B cell (primary cell): ENCODE results near the gene TBX1. TPM values are rescaled to one million over a fixed set of nuclear protein-coding genes. Genes with fewer than 3 reads are reported as not detected.
A peak's percentile ranks its signal among the peaks of the same experiment; 100 is the strongest.

Experiments used
- ATAC-seq: fragments of 200-7000 bp; cut with Tn5 transposase; one replicate; pipeline ENCODE4 v1.10.0; 2021; ENCODE audit warnings: low read depth, mild to moderate bottlenecking, moderate number of reproducible peaks, moderate library complexity
- CTCF ChIA-PET: fragments of 350-600 bp; sonication (Branson Sonifier 250); formaldehyde crosslinking; loops from one replicate; lab custom pipeline; 2021; ENCODE audit warnings: antibody characterized with exemption, inconsistent platforms; lab: Charles Lee
- POLR2A ChIA-PET: fragments of 350-600 bp; sonication (Branson Sonifier 250); formaldehyde crosslinking; loops from one replicate; lab custom pipeline; 2021; ENCODE audit warnings: antibody characterized with exemption; lab: Charles Lee
- DNase-seq: peaks from one replicate; pipeline ENCODE4 v3.0.0; 2013
- H2AFZ ChIP-seq: 2 replicates; pipeline ENCODE4 v1.6.1; 2012; ENCODE audit warnings: mild to moderate bottlenecking, low read depth, low read length; ENCODE audit not compliant: insufficient read depth, poor library complexity, severe bottlenecking
- H3K27ac ChIP-seq, 2 donors: 1 replicate in 1 of 2; 2 replicates in 1 of 2; pipeline ENCODE4 v1.5.1; 2012 to 2013; ENCODE audit warnings: low read length in 2 of 2, mild to moderate bottlenecking in 2 of 2, moderate library complexity in 1 of 2
- H3K27me3 ChIP-seq, 4 experiments: fragments of 200-600 bp in 1 of 4; sonication (generic) in 1 of 4; replicated peaks in 1 of 4; 1 replicate in 2 of 4; 2 replicates in 2 of 4; pipeline versions ENCODE4 v1.6.1 to v1.7.0; 2013 to 2016; ENCODE audit warnings: low read length in 3 of 4, mild to moderate bottlenecking in 2 of 4, mixed read lengths in 1 of 4, moderate library complexity in 1 of 4; ENCODE audit not compliant: insufficient read depth in 4 of 4, control insufficient read depth in 3 of 4; ENCODE audit errors: control extremely low read depth in 1 of 4
- H3K36me3 ChIP-seq, 2 experiments: replicated peaks in 1 of 2; 1 replicate in 1 of 2; 2 replicates in 1 of 2; pipeline versions ENCODE4 v1.6.1 to v1.7.1; 2013; ENCODE audit warnings: low read length in 1 of 2; ENCODE audit not compliant: insufficient read depth in 2 of 2, control insufficient read depth in 1 of 2; ENCODE audit errors: control extremely low read depth in 1 of 2, extremely low read depth in 1 of 2
- H3K4me1 ChIP-seq, 2 donors: fragments of 200-600 bp in 1 of 2; sonication (generic) in 1 of 2; 1 replicate in 1 of 2; 2 replicates in 1 of 2; pipeline versions ENCODE4 v1.5.1 to v1.6.1; 2013 to 2017; ENCODE audit warnings: low read length in 2 of 2; ENCODE audit not compliant: control insufficient read depth in 2 of 2, insufficient read depth in 2 of 2
- H3K4me2 ChIP-seq: replicated peaks from 2 replicates; pipeline ENCODE3; 2012; ENCODE audit warnings: mild to moderate bottlenecking, low read depth, low read length; ENCODE audit not compliant: poor library complexity, severe bottlenecking
- H3K4me3 ChIP-seq, 5 experiments: fragments of 200-600 bp in 1 of 5; sonication (generic) in 1 of 5; 1 replicate in 3 of 5; 2 replicates in 2 of 5; pipeline versions ENCODE4 v1.5.1 to v1.7.0; 2011 to 2016; ENCODE audit warnings: low read length in 4 of 5, mild to moderate bottlenecking in 4 of 5, low read depth in 2 of 5, control low read depth in 1 of 5, moderate library complexity in 1 of 5; ENCODE audit not compliant: insufficient read depth in 1 of 5; ENCODE audit errors: control extremely low read depth in 1 of 5, extremely low read depth in 1 of 5
- H3K79me2 ChIP-seq: fragments of 200-600 bp; sonication (generic); one replicate; pipeline ENCODE4 v1.6.0; 2016; ENCODE audit warnings: low read length; ENCODE audit not compliant: control insufficient read depth, insufficient read depth
- H3K9ac ChIP-seq: fragments of 200-600 bp; sonication (generic); 2 replicates; pipeline ENCODE4 v1.6.1; 2017; ENCODE audit warnings: mild to moderate bottlenecking, low read length, moderate library complexity
- H3K9me3 ChIP-seq, 3 donors: one replicate each; pipeline versions ENCODE4 v1.6.1 to v1.7.1; 2013; ENCODE audit warnings: low read length in 2 of 3; ENCODE audit not compliant: control insufficient read depth in 2 of 3, insufficient read depth in 1 of 3; ENCODE audit errors: control extremely low read depth in 1 of 3
- H4K20me1 ChIP-seq: 2 replicates; pipeline ENCODE4 v1.6.0; 2012; ENCODE audit warnings: mild to moderate bottlenecking, low read length; ENCODE audit not compliant: insufficient read depth, control insufficient read depth, poor library complexity, severe bottlenecking
- H3K27ac Mint-ChIP-seq: one replicate; pipeline ENCODE4 v1.8.0; 2021; ENCODE audit warnings: mixed read lengths
- H3K27me3 Mint-ChIP-seq: one replicate; pipeline ENCODE4 v1.8.0; 2021; ENCODE audit warnings: mixed read lengths
- H3K4me1 Mint-ChIP-seq: one replicate; pipeline ENCODE4 v1.8.0; 2021; ENCODE audit warnings: mixed read lengths
- H3K4me3 Mint-ChIP-seq: one replicate; pipeline ENCODE4 v1.8.0; 2021; ENCODE audit warnings: mixed read lengths
- H3K9me3 Mint-ChIP-seq: one replicate; pipeline ENCODE4 v1.8.0; 2022; ENCODE audit warnings: mixed read lengths; ENCODE audit not compliant: insufficient read depth
- EZH2 ChIP-seq: IDR thresholded peaks from 2 replicates; pipeline ENCODE4 v1.6.1; 2012; ENCODE audit warnings: borderline replicate concordance, low read depth, mild to moderate bottlenecking, moderate library complexity, low read length; ENCODE audit not compliant: insufficient read depth, poor library complexity, severe bottlenecking
- WGBS: methylation state at CpG from one replicate; pipeline ENCODE4 v1.1.5; 2013; ENCODE audit warnings: missing lambda C conversion rate; ENCODE audit not compliant: insufficient coverage; 5-methylcytosine and 5-hydroxymethylcytosine counted together
- intact Hi-C: fragments of 100-400 bp; cut with micrococcal nuclease; formaldehyde crosslinking; loops from one replicate; pipeline ENCODE4 v1.10.0; 2022
- polyA plus RNA-seq: library from polyadenylated mRNA; depleted of rRNA; stranded (reverse); fragments of >200 nt; gene quantifications from 2 replicates; pipeline ENCODE4 v1.2.3, GENCODE V29; 2012
- total RNA-seq, 2 donors: library from RNA; stranded (reverse); fragments of 120-200 nt in 1 of 2; gene quantifications; 1 replicate in 1 of 2; 2 replicates in 1 of 2; pipeline versions ENCODE4 v1.2.3 to v1.2.4, GENCODE V29; 2013 to 2022
- TF ChIP-seq, protein P1 (sequence below): fragments of 200-600 bp; IDR thresholded peaks from one replicate; pipeline ENCODE4 v1.8.0; 2022; ENCODE audit warnings: antibody characterized with exemption, mild to moderate bottlenecking

Gene TBX1
- total and polyA plus RNA-seq, 2 donors (not counting 1 experiment from before 2014, with no cell fraction given), result not detected

DNA sequence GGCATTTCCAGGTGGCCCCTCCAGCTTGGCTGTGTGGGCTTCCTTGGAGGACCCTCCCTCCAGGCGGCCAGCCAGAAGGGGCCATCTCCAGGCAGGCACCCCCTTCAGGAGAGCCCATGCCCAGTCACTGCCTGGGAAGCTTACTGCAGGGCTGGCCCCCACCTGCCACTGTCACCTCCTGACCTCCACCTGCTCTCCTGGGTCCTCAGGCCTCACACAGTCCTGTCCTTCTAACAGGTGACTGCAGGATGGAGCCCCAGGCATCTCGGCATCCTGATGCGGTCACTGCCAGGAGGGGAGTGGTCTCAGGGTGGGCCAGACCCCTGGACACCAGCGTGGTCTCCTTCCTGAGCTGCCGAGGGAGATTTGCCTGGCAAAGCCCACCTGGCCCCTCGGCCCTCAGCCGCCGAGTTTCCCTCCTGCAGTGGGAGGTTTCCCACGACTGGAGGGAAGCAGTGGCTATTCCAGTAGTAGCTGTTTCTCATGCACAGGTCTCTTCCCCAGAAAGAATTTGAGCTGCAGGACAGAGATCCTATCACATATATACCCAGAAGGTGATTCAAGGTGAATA lies 13.0 kb downstream of the TBX1 start:
- Histone ChIP-seq H3K27me3 (peaks cover 0 to 89% (median 51%) of the 10 kb centered on the region in 4 experiments), H3K27ac (no peak overlapping the region), H3K9me3 (peaks cover 0 to 40% (median 0%) of the 10 kb centered on the region in 3 donors), H3K36me3 (no peaks in the 10 kb centered on the region), H3K4me1 (peaks cover 30 to 33% of the 10 kb centered on the region in 2 donors), H3K4me3 (peak overlapping the region in 1 of 5 experiments; percentile 12), H3K4me2 (peak overlapping the region; percentile 63), H4K20me1 (no peaks in the 10 kb centered on the region), H3K9ac (peak overlapping the region; percentile 31), H3K79me2 (no peaks in the 10 kb centered on the region), H2AFZ (no peak overlapping the region)
- POLR2A ChIA-PET, result no interaction called here
- intact Hi-C loops, result no loop called here
- Mint-ChIP-seq H3K27me3 (peaks cover 69% of the 10 kb centered on the region), H3K9me3 (no peaks in the 10 kb centered on the region), H3K27ac (no peak overlapping the region), H3K4me1 (peaks cover 33% of the 10 kb centered on the region), H3K4me3 (peak overlapping the region; percentile 81)
- no peak for DNase-seq
- ATAC-seq, result no peak
- TF ChIP-seq, protein P1, sequence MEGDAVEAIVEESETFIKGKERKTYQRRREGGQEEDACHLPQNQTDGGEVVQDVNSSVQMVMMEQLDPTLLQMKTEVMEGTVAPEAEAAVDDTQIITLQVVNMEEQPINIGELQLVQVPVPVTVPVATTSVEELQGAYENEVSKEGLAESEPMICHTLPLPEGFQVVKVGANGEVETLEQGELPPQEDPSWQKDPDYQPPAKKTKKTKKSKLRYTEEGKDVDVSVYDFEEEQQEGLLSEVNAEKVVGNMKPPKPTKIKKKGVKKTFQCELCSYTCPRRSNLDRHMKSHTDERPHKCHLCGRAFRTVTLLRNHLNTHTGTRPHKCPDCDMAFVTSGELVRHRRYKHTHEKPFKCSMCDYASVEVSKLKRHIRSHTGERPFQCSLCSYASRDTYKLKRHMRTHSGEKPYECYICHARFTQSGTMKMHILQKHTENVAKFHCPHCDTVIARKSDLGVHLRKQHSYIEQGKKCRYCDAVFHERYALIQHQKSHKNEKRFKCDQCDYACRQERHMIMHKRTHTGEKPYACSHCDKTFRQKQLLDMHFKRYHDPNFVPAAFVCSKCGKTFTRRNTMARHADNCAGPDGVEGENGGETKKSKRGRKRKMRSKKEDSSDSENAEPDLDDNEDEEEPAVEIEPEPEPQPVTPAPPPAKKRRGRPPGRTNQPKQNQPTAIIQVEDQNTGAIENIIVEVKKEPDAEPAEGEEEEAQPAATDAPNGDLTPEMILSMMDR, result no peak
- no peak for TF ChIP-seq EZH2
- CTCF ChIA-PET, result interaction anchor here (0.9 to 2.1 kb wide), 5 partner anchors 17 to 137 kb away, joined by 3 to 18 read pairs (median 8); no protein-coding TSS in a partner anchor
- WGBS, result 91% methylated on average over 8 of the region's 9 CpGs

DNA sequence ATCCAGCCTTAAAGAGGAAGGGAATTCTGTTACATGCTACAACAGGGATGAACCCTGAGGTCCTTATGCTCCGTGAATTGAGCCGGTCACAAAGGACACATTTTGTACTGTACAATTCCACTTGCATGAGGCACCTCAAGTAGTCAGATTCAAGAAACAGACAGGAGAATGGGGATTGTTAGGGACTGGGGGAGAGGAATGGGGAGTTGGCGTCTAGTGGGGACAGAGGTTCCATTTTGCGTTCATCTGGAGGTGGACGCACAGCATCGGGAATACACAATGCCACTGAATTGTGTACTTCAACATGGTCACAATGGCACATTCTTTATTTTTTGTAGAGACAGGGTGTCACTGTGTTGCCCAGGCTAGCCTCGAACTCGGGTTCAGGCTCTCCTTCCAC lies 14.1 kb downstream of the TBX1 start:
- Mint-ChIP-seq H3K4me3 (no peak overlapping the region), H3K27ac (no peak overlapping the region), H3K27me3 (peaks cover 65% of the 10 kb centered on the region), H3K9me3 (no peaks in the 10 kb centered on the region), H3K4me1 (peaks cover 30% of the 10 kb centered on the region)
- H3K36me3 ChIP-seq, result no peaks in the 10 kb centered on the region
- H2AFZ ChIP-seq, result no peak overlapping the region
- WGBS, result 97% methylated on average over 4 of the region's 8 CpGs
- no peak overlapping the region for H3K9ac ChIP-seq
- no peak for TF ChIP-seq EZH2
- TF ChIP-seq, protein P1, result no peak
- H3K4me3 ChIP-seq, result no peak overlapping the region
- POLR2A ChIA-PET, result no interaction called here
- ATAC-seq (no peak), DNase-seq (no peak)
- no peaks in the 10 kb centered on the region for H4K20me1 ChIP-seq
- peaks cover 0 to 40% (median 0%) of the 10 kb centered on the region in 3 donors for H3K9me3 ChIP-seq
- peaks cover 30 to 31% of the 10 kb centered on the region in 2 donors for H3K4me1 ChIP-seq
- H3K79me2 ChIP-seq, result no peaks in the 10 kb centered on the region
- H3K4me2 ChIP-seq, result no peak overlapping the region
- intact Hi-C loops, result no loop called here
- H3K27ac ChIP-seq, result no peak overlapping the region
- H3K27me3 ChIP-seq, result peaks cover 0 to 86% (median 45%) of the 10 kb centered on the region in 4 experiments
- CTCF ChIA-PET, result no interaction called here
